ENCODE measurements around the gene CLEC18A.
A peak's percentile ranks its signal among the peaks of the same experiment; 100 is the strongest.
"Not testable (repeated sequence)": the region's sequence is repeated elsewhere in the genome, so short reads cannot be mapped to it uniquely, and the experiment has no call there.

The CLEC18A gene

GRCh38 chr16:69930117-69930776, 20.9 kb upstream of the CLEC18A start:
- peak; percentile 51 for DNase-seq (ENCODE audit: low read depth)

GRCh38 chr16:69931631-69932030, 19.5 kb upstream of the CLEC18A start:
- DNase-seq (ENCODE audit: low read depth), result no peak

- no peak for DNase-seq (ENCODE audit: low read depth)
These were observed 18.9 kb upstream of the CLEC18A start for GRCh38 chr16:69932228-69932627.

- DNase-seq (ENCODE audit: low read depth), result no peak
These were observed 18.3 kb upstream of the CLEC18A start for GRCh38 chr16:69932691-69933392.

GRCh38 chr16:69934044-69934443, 17.1 kb upstream of the CLEC18A start:
- DNase-seq (ENCODE audit: low read depth), result no peak

GRCh38 chr16:69934751-69935150, 16.4 kb upstream of the CLEC18A start:
- DNase-seq (ENCODE audit: low read depth), result no peak

GRCh38 chr16:69935278-69935711, 15.8 kb upstream of the CLEC18A start:
- DNase-seq (ENCODE audit: low read depth), result no peak

GRCh38 chr16:69935740-69936139, 15.4 kb upstream of the CLEC18A start:
- no peak for DNase-seq (ENCODE audit: low read depth)

- no peak for DNase-seq (ENCODE audit: low read depth)
These were observed 14.9 kb upstream of the CLEC18A start for GRCh38 chr16:69936252-69936651.

- no peak for DNase-seq (ENCODE audit: low read depth)
These were observed 14.4 kb upstream of the CLEC18A start for GRCh38 chr16:69936751-69937211.

- no peak for DNase-seq (ENCODE audit: low read depth)
These were observed 13.6 kb upstream of the CLEC18A start for GRCh38 chr16:69937465-69937951.

- DNase-seq (ENCODE audit: low read depth), result no peak
These were observed 11.9 kb upstream of the CLEC18A start for GRCh38 chr16:69938981-69939820.

- no peak for DNase-seq (ENCODE audit: low read depth)
These were observed 11.1 kb upstream of the CLEC18A start for GRCh38 chr16:69939821-69940585.

GRCh38 chr16:69940676-69941075, 10.5 kb upstream of the CLEC18A start:
- DNase-seq (ENCODE audit: low read depth), result no peak

GRCh38 chr16:69941251-69942098, 9.7 kb upstream of the CLEC18A start:
- DNase-seq (ENCODE audit: low read depth), result no peak

- no peak for DNase-seq (ENCODE audit: low read depth)
These were observed 9.0 kb upstream of the CLEC18A start for GRCh38 chr16:69942099-69942491.

- DNase-seq (ENCODE audit: low read depth), result no peak
These were observed 8.4 kb upstream of the CLEC18A start for GRCh38 chr16:69942627-69943170.

- DNase-seq (ENCODE audit: low read depth), result not testable (repeated sequence)
These were observed 7.7 kb upstream of the CLEC18A start for GRCh38 chr16:69943241-69944036.

- DNase-seq (ENCODE audit: low read depth), result not testable (repeated sequence)
These were observed 723 bp upstream of the CLEC18A start for GRCh38 chr16:69950411-69950810.

- DNase-seq (ENCODE audit: low read depth), result not testable (repeated sequence)
These were observed 518 bp downstream of the CLEC18A start for GRCh38 chr16:69951672-69952031.
